ENCODE data around the gene SP5. TPM values are rescaled to one million over a fixed set of nuclear protein-coding genes. Genes with fewer than 3 reads are reported as not detected.

SP5 gene
- total and polyA plus RNA-seq, 10 of the 15 experiments (the other 5 are each of a cell fraction or from before 2014, with no cell fraction given) = not detected

DNA sequence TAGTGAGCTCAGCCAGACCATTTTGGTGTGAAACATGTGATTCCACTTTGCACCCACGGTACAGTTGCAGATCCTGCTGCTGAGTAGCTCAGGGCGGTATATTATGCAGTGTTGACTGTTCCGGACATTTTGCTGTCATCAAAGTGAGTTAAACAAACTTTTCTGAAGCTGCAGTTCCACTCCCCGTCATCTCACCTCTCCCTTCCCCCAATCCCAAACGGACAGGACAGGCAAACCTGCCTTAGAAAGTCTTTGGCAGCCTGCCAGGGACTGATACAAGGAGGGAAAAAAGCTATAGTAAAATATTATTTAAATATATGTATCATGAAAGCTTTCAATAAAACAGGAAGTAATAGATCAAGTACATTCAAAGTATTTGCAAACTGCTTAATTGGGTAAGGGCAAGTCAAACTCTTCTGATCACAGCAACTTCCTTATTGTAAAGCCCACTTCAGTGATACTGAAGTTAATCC is 35.5 kb upstream of the SP5 start (continued):
- TF ChIP-seq TBL1XR1 (IDR thresholded peaks at IDR 0.05; ENCODE audit: low read depth, low read length) = no peak
- no peak for TF ChIP-seq SMARCA5 (IDR thresholded peaks at IDR 0.05)
- no peak for TF ChIP-seq CBX3 (IDR thresholded peaks at IDR 0.05; ENCODE audit: borderline replicate concordance, low read depth)
- TF ChIP-seq, protein P1, sequence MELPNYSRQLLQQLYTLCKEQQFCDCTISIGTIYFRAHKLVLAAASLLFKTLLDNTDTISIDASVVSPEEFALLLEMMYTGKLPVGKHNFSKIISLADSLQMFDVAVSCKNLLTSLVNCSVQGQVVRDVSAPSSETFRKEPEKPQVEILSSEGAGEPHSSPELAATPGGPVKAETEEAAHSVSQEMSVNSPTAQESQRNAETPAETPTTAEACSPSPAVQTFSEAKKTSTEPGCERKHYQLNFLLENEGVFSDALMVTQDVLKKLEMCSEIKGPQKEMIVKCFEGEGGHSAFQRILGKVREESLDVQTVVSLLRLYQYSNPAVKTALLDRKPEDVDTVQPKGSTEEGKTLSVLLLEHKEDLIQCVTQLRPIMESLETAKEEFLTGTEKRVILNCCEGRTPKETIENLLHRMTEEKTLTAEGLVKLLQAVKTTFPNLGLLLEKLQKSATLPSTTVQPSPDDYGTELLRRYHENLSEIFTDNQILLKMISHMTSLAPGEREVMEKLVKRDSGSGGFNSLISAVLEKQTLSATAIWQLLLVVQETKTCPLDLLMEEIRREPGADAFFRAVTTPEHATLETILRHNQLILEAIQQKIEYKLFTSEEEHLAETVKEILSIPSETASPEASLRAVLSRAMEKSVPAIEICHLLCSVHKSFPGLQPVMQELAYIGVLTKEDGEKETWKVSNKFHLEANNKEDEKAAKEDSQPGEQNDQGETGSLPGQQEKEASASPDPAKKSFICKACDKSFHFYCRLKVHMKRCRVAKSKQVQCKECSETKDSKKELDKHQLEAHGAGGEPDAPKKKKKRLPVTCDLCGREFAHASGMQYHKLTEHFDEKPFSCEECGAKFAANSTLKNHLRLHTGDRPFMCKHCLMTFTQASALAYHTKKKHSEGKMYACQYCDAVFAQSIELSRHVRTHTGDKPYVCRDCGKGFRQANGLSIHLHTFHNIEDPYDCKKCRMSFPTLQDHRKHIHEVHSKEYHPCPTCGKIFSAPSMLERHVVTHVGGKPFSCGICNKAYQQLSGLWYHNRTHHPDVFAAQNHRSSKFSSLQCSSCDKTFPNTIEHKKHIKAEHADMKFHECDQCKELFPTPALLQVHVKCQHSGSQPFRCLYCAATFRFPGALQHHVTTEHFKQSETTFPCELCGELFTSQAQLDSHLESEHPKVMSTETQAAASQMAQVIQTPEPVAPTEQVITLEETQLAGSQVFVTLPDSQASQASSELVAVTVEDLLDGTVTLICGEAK (IDR thresholded peaks at IDR 0.05; ENCODE audit: borderline replicate concordance) = peak; percentile 17; the same call in 1 of the 2 replicates
- peak in 1 of 2 experiments; percentile 20; a peak in 1 of 4 replicates for TF ChIP-seq BHLHE40 (IDR thresholded peaks at IDR 0.05; ENCODE audit: borderline replicate concordance in 1 of 2, low read depth in 2 of 2, low read length in 1 of 2)
- TF ChIP-seq NRF1 (conservative IDR thresholded peaks at IDR 0.05; ENCODE audit: low read depth, low read length) = no peak
- TF ChIP-seq SPI1 (IDR thresholded peaks at IDR 0.05; ENCODE audit: borderline replicate concordance, insufficient read depth, low read depth, low read length) = no peak
- no peak for TF ChIP-seq TAF1 (IDR thresholded peaks at IDR 0.05; ENCODE audit: borderline replicate concordance, low read depth, low read length)
- TF ChIP-seq EP300 (IDR thresholded peaks at IDR 0.05; ENCODE audit: borderline replicate concordance in 1 of 2, control insufficient read depth in 1 of 2, low read depth in 2 of 2, low read length in 2 of 2) = peak in 1 of 2 experiments; percentile 21; a peak in 1 of 4 replicates
- TF ChIP-seq, protein P2, sequence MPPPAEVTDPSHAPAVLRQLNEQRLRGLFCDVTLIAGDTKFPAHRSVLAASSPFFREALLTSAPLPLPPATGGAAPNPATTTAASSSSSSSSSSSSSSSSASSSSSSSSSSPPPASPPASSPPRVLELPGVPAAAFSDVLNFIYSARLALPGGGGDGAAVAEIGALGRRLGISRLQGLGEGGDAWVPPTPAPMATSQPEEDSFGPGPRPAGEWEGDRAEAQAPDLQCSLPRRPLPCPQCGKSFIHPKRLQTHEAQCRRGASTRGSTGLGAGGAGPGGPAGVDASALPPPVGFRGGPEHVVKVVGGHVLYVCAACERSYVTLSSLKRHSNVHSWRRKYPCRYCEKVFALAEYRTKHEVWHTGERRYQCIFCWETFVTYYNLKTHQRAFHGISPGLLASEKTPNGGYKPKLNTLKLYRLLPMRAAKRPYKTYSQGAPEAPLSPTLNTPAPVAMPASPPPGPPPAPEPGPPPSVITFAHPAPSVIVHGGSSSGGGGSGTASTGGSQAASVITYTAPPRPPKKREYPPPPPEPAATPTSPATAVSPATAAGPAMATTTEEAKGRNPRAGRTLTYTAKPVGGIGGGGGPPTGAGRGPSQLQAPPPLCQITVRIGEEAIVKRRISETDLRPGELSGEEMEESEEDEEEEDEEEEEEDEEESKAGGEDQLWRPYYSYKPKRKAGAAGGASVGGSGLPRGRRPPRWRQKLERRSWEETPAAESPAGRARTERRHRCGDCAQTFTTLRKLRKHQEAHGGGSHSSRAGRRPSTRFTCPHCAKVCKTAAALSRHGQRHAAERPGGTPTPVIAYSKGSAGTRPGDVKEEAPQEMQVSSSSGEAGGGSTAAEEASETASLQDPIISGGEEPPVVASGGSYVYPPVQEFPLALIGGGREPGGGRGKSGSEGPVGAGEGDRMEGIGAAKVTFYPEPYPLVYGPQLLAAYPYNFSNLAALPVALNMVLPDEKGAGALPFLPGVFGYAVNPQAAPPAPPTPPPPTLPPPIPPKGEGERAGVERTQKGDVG (CRISPR knock-in tag; IDR thresholded peaks at IDR 0.05) = no peak
- TF ChIP-seq, protein P3, sequence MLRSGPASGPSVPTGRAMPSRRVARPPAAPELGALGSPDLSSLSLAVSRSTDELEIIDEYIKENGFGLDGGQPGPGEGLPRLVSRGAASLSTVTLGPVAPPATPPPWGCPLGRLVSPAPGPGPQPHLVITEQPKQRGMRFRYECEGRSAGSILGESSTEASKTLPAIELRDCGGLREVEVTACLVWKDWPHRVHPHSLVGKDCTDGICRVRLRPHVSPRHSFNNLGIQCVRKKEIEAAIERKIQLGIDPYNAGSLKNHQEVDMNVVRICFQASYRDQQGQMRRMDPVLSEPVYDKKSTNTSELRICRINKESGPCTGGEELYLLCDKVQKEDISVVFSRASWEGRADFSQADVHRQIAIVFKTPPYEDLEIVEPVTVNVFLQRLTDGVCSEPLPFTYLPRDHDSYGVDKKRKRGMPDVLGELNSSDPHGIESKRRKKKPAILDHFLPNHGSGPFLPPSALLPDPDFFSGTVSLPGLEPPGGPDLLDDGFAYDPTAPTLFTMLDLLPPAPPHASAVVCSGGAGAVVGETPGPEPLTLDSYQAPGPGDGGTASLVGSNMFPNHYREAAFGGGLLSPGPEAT (IDR thresholded peaks at IDR 0.05; ENCODE audit: low read depth) = no peak
- no peak for TF ChIP-seq POLR2A (IDR thresholded peaks at IDR 0.05; ENCODE audit: low read depth, low read length)
- TF ChIP-seq NR2C2 (IDR thresholded peaks at IDR 0.05; ENCODE audit: borderline replicate concordance, control insufficient read depth, insufficient read length, low read depth) = no peak
- TF ChIP-seq NFYA (IDR thresholded peaks at IDR 0.05; ENCODE audit: borderline replicate concordance, low read depth, low read length) = no peak
- TF ChIP-seq GABPA (IDR thresholded peaks at IDR 0.05; ENCODE audit: low read depth) = no peak
- peak; percentile 48; the same call in 1 of the 2 replicates for TF ChIP-seq ATF7 (IDR thresholded peaks at IDR 0.05; ENCODE audit: low read depth)

All from GM12878 (cell line).